HepG2 (cell line): Measurements from ENCODE around the gene SMIM1. TPM values are rescaled to one million over a fixed set of nuclear protein-coding genes. Genes with fewer than 3 reads are reported as not detected.

Source experiments
- BHLHE40 ChIP-seq: IDR thresholded peaks from 2 replicates; pipeline ENCODE4 v1.6.1; 2011; ENCODE audit warnings: low read length, improper control_type of control experiment
- POLR2AphosphoS5 ChIP-seq: IDR thresholded peaks from 2 replicates; pipeline ENCODE4 v1.6.1; 2012; ENCODE audit warnings: low read depth, low read length
- SIN3A ChIP-seq: IDR thresholded peaks from 2 replicates; pipeline ENCODE4 v1.6.1; 2011; ENCODE audit warnings: low read depth, mild to moderate bottlenecking, control low read depth, low read length, borderline replicate concordance
- SNRNP70 ChIP-seq: fragments of 200-400 bp; formaldehyde crosslinking; IDR thresholded peaks from 2 replicates; pipeline ENCODE4 v1.6.1; 2017; ENCODE audit warnings: mild to moderate bottlenecking, low read depth, low read length, moderate library complexity
- TCF12 ChIP-seq, 2 experiments: fragments of 450-650 bp in 1 of 2; sonication (generic) in 1 of 2; formaldehyde crosslinking in 1 of 2; IDR thresholded peaks; 2 replicates each; pipeline versions ENCODE4 v1.6.1 to v1.8.0; 2017 to 2022; ENCODE audit warnings: antibody characterized with exemption in 1 of 2, mild to moderate bottlenecking in 1 of 2, missing genetic modification reagents in 1 of 2, moderate library complexity in 1 of 2
- ZNF121 ChIP-seq: sonication (generic); formaldehyde crosslinking; IDR thresholded peaks from 2 replicates; pipeline ENCODE4 v1.5.0; 2020; ENCODE audit warnings: mild to moderate bottlenecking, missing genetic modification reagents
- ZNF136 ChIP-seq: sonication (generic); formaldehyde crosslinking; IDR thresholded peaks from 2 replicates; pipeline ENCODE4 v1.8.1; 2022; ENCODE audit warnings: low read depth, mild to moderate bottlenecking, moderate library complexity, missing genetic modification reagents
- ZNF670 ChIP-seq: sonication (generic); formaldehyde crosslinking; IDR thresholded peaks from 2 replicates; pipeline ENCODE4 v1.8.0; 2022; ENCODE audit warnings: mild to moderate bottlenecking, missing genetic modification reagents, borderline replicate concordance
- polyA plus RNA-seq, 8 experiments: library from polyadenylated mRNA; depleted of rRNA in 3 of 8; stranded (reverse) in 7 of 8; unstranded in 1 of 8; fragments of >200 nt; fragmentation: Illumina TruSeq in 4 of 8; extraction: Trizol in 4 of 8; gene quantifications; 2 replicates each; pipeline versions ENCODE4 v1.2.1 to v1.2.3, GENCODE V29; 2011 to 2016; ENCODE audit warnings: low read depth in 4 of 8, missing spikeins in 1 of 8, mixed read lengths in 1 of 8; ENCODE audit not compliant: insufficient read depth in 1 of 8
- total RNA-seq, 5 experiments: library from RNA; depleted of rRNA; stranded (reverse); fragments of >200 nt; fragmentation: Illumina TruSeq; extraction: Trizol; gene quantifications; 2 replicates each; pipeline ENCODE4 v1.2.3, GENCODE V29; 2016; ENCODE audit warnings: low read depth in 1 of 5
- TF ChIP-seq, protein P1 (sequence below): sonication (generic); formaldehyde crosslinking; IDR thresholded peaks from one replicate; pipeline ENCODE4 v1.5.1; 2020; ENCODE audit warnings: mild to moderate bottlenecking, missing genetic modification reagents; ENCODE audit errors: not compliant biosample characterization
- TF ChIP-seq, protein P2 (sequence below): sonication (generic); formaldehyde crosslinking; IDR thresholded peaks from 2 replicates; pipeline ENCODE4 v1.9.0; 2021; ENCODE audit warnings: missing genetic modification reagents, borderline replicate concordance
- TF ChIP-seq, protein P3 (sequence below): sonication (generic); formaldehyde crosslinking; IDR thresholded peaks from 2 replicates; pipeline ENCODE4 v1.5.0; 2020; ENCODE audit warnings: mild to moderate bottlenecking, missing genetic modification reagents

Gene SMIM1
- total and polyA plus RNA-seq, 2 of the 13 experiments (the other 11 are each of a cell fraction or from before 2014, with no cell fraction given), result 12.4 to 56.3 TPM

DNA sequence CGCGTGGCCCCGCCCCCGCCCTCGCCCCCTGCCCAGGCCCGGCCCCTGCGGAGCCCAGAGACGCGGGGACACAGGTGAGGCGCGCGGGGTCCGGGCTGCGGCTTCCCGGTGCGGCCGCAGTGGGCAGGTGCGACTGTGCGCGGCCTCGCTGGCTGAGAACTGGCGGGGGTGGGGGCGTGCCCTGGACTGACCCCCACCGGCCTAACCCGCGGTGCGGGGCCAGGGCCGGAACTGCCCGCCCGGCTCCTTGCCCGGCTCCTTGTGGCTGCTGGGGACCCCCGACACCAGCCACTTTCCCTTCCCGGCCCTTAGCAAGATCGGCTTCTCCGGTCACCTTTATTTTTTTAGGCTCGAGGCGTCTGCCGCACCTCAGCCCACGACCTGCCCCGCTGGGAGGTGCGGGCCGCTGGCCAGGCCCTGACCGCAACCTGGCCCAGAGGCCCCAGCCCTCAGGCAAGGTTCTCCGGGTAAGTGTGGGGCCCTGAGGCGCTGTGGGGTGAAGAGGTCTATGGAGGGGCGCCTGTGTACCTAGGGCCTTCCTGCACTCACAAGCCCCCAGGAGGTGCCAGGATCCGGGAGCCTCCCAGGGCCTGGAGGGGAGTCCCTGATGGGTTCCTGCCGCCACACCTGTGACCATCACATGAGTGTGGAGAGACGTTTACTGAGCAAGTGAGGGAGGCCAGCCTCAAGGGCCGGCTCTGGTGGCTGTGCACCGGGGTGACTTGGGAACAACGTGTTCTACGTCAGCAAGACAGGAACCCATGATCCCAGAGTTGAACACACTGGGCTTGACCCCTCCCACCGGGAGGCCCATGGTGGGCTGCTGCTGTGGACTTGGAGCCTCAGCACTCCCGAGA is at the start of gene SMIM1 (continued):
- TF ChIP-seq SIN3A (peak; percentile 43; the same call in 1 of the 2 replicates), POLR2AphosphoS5 (no peak; the same call in 1 of the 2 replicates), SNRNP70 (no peak), TCF12 (IDR thresholded peaks at IDR 0.05) (no peak), TCF12 (CRISPR knock-in tag; IDR thresholded peaks at IDR 0.05) (no peak), ZNF136 (CRISPR knock-in tag) (no peak), ZNF121 (CRISPR knock-in tag) (no peak), ZNF670 (CRISPR knock-in tag) (0 out of 2 replicates have a peak, but pooled peaks have one; percentile 27), BHLHE40 (no peak)
- TF ChIP-seq, protein P1, sequence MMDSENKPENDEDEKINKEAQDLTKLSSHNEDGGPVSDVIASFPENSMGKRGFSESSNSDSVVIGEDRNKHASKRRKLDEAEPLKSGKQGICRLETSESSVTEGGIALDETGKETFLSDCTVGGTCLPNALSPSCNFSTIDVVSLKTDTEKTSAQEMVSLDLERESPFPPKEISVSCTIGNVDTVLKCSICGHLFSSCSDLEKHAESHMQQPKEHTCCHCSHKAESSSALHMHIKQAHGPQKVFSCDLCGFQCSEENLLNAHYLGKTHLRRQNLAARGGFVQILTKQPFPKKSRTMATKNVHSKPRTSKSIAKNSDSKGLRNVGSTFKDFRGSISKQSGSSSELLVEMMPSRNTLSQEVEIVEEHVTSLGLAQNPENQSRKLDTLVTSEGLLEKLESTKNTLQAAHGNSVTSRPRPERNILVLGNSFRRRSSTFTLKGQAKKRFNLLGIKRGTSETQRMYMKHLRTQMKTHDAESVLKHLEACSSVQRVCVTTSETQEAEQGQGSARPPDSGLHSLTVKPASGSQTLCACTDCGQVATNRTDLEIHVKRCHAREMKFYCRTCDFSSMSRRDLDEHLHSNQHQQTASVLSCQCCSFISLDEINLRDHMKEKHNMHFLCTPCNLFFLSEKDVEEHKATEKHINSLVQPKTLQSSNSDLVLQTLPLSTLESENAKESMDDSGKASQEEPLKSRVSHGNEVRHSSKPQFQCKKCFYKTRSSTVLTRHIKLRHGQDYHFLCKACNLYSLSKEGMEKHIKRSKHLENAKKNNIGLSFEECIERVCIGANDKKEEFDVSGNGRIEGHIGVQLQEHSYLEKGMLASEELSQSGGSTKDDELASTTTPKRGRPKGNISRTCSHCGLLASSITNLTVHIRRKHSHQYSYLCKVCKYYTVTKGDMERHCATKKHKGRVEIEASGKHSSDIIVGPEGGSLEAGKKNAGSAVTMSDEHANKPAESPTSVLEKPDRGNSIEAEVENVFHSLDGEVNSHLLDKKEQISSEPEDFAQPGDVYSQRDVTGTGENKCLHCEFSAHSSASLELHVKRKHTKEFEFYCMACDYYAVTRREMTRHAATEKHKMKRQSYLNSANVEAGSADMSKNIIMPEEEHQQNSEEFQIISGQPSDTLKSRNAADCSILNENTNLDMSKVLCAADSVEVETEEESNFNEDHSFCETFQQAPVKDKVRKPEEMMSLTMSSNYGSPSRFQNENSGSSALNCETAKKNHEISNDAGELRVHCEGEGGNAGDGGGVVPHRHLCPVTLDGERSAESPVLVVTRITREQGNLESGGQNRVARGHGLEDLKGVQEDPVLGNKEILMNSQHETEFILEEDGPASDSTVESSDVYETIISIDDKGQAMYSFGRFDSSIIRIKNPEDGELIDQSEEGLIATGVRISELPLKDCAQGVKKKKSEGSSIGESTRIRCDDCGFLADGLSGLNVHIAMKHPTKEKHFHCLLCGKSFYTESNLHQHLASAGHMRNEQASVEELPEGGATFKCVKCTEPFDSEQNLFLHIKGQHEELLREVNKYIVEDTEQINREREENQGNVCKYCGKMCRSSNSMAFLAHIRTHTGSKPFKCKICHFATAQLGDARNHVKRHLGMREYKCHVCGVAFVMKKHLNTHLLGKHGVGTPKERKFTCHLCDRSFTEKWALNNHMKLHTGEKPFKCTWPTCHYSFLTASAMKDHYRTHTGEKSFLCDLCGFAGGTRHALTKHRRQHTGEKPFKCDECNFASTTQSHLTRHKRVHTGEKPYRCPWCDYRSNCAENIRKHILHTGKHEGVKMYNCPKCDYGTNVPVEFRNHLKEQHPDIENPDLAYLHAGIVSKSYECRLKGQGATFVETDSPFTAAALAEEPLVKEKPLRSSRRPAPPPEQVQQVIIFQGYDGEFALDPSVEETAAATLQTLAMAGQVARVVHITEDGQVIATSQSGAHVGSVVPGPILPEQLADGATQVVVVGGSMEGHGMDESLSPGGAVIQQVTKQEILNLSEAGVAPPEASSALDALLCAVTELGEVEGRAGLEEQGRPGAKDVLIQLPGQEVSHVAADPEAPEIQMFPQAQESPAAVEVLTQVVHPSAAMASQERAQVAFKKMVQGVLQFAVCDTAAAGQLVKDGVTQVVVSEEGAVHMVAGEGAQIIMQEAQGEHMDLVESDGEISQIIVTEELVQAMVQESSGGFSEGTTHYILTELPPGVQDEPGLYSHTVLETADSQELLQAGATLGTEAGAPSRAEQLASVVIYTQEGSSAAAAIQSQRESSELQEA (CRISPR knock-in tag), result peak; percentile 66
- TF ChIP-seq, protein P2, sequence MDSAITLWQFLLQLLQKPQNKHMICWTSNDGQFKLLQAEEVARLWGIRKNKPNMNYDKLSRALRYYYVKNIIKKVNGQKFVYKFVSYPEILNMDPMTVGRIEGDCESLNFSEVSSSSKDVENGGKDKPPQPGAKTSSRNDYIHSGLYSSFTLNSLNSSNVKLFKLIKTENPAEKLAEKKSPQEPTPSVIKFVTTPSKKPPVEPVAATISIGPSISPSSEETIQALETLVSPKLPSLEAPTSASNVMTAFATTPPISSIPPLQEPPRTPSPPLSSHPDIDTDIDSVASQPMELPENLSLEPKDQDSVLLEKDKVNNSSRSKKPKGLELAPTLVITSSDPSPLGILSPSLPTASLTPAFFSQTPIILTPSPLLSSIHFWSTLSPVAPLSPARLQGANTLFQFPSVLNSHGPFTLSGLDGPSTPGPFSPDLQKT, result 0 out of 2 replicates have a peak, but pooled peaks have one; percentile 33
- TF ChIP-seq, protein P3, sequence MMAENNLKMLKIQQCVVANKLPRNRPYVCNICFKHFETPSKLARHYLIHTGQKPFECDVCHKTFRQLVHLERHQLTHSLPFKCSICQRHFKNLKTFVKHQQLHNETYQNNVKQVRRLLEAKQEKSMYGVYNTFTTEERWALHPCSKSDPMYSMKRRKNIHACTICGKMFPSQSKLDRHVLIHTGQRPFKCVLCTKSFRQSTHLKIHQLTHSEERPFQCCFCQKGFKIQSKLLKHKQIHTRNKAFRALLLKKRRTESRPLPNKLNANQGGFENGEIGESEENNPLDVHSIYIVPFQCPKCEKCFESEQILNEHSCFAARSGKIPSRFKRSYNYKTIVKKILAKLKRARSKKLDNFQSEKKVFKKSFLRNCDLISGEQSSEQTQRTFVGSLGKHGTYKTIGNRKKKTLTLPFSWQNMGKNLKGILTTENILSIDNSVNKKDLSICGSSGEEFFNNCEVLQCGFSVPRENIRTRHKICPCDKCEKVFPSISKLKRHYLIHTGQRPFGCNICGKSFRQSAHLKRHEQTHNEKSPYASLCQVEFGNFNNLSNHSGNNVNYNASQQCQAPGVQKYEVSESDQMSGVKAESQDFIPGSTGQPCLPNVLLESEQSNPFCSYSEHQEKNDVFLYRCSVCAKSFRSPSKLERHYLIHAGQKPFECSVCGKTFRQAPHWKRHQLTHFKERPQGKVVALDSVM (CRISPR knock-in tag), result no peak
